HG03064 (cell line): ENCODE measurements around the gene SLC19A1.
"Not testable (repeated sequence)": the region's sequence is repeated elsewhere in the genome, so short reads cannot be mapped to it uniquely, and the experiment has no call there.

Experiments used
- ATAC-seq: cut with Tn5 transposase; IDR thresholded peaks from one replicate; pipeline ENCODE4 v1.9.1; 2021; ENCODE audit warnings: low read depth; ENCODE audit not compliant: unreplicated experiment

Gene SLC19A1

GRCh38 chr21:45508607-45509565 lies 33.4 kb downstream of the SLC19A1 start:
- no peak for ATAC-seq

- no peak for ATAC-seq
These were observed 34.2 kb downstream of the SLC19A1 start for GRCh38 chr21:45507888-45508508.

GRCh38 chr21:45507523-45507875 lies 34.7 kb downstream of the SLC19A1 start:
- ATAC-seq, result no peak

GRCh38 chr21:45506836-45507522 lies 35.3 kb downstream of the SLC19A1 start:
- ATAC-seq, result no peak

GRCh38 chr21:45506241-45506817 lies 35.9 kb downstream of the SLC19A1 start:
- no peak for ATAC-seq

GRCh38 chr21:45505416-45506021 lies 36.7 kb downstream of the SLC19A1 start:
- ATAC-seq, result no peak

- no peak for ATAC-seq
These were observed 37.5 kb downstream of the SLC19A1 start for GRCh38 chr21:45504516-45505415.

- no peak for ATAC-seq
These were observed 38.2 kb downstream of the SLC19A1 start for GRCh38 chr21:45504021-45504515.

GRCh38 chr21:45503226-45503625 lies 39.0 kb downstream of the SLC19A1 start:
- not testable (repeated sequence) for ATAC-seq

GRCh38 chr21:45502600-45502999 lies 39.6 kb downstream of the SLC19A1 start:
- no peak for ATAC-seq

GRCh38 chr21:45502006-45502345 lies 40.3 kb downstream of the SLC19A1 start:
- ATAC-seq, result no peak

GRCh38 chr21:45501081-45502005 lies 40.9 kb downstream of the SLC19A1 start:
- not testable (repeated sequence) for ATAC-seq

- no peak for ATAC-seq
These were observed 42.2 kb downstream of the SLC19A1 start for GRCh38 chr21:45499970-45500577.

GRCh38 chr21:45499201-45499750 lies 43.0 kb downstream of the SLC19A1 start:
- no peak for ATAC-seq

GRCh38 chr21:45498646-45499000 lies 43.6 kb downstream of the SLC19A1 start:
- ATAC-seq, result no peak

GRCh38 chr21:45497846-45498645 lies 44.2 kb downstream of the SLC19A1 start:
- ATAC-seq, result no peak
